WTC11 (cell line): Measurements from ENCODE around the gene DIP2A. TPM values are rescaled to one million over a fixed set of nuclear protein-coding genes. Genes with fewer than 3 reads are reported as not detected.
"Not testable (repeated sequence)": the region's sequence is repeated elsewhere in the genome, so short reads cannot be mapped to it uniquely, and the experiment has no call there.

Experiments used
- ATAC-seq: fragments of 200-7000 bp; cut with Tn5 transposase; 2 replicates; pipeline ENCODE4 v1.10.0; 2021; ENCODE audit warnings: mild to moderate bottlenecking, moderate library complexity
- CTCF ChIA-PET: fragments of 300-600 bp; sonication (Branson Sonifier 250); formaldehyde crosslinking; loops from one replicate; lab custom pipeline; 2021; ENCODE audit warnings: antibody characterized with exemption; lab: Charles Lee
- POLR2A ChIA-PET: fragments of 350-600 bp; sonication (Branson Sonifier 250); formaldehyde crosslinking; loops from one replicate; lab custom pipeline; 2021; ENCODE audit warnings: antibody characterized with exemption; lab: Charles Lee
- DNase-seq: peaks from one replicate; pipeline ENCODE4 v3.0.0; 2021; ENCODE audit warnings: low spot score
- H3K27ac Mint-ChIP-seq: 2 replicates; pipeline ENCODE4 v1.8.0; 2021; ENCODE audit warnings: mixed read lengths
- H3K27me3 Mint-ChIP-seq: 2 replicates; pipeline ENCODE4 v1.8.0; 2021; ENCODE audit warnings: low read depth, mild to moderate bottlenecking, moderate library complexity, mixed read lengths
- H3K36me3 Mint-ChIP-seq: 2 replicates; pipeline ENCODE4 v1.8.0; 2021; ENCODE audit warnings: mixed read lengths
- H3K4me1 Mint-ChIP-seq: 2 replicates; pipeline ENCODE4 v1.8.0; 2022; ENCODE audit warnings: mixed read lengths
- H3K4me3 Mint-ChIP-seq: 2 replicates; pipeline ENCODE4 v1.8.0; 2021; ENCODE audit warnings: mild to moderate bottlenecking, moderate library complexity, mixed read lengths
- H3K9me3 Mint-ChIP-seq: 2 replicates; pipeline ENCODE4 v1.8.0; 2021; ENCODE audit warnings: mixed read lengths
- ATF1 ChIP-seq: sonication (generic); formaldehyde crosslinking; IDR thresholded peaks from 2 replicates; pipeline ENCODE4 v1.8.1; 2023; ENCODE audit warnings: mild to moderate bottlenecking, moderate library complexity, missing genetic modification reagents
- CREM ChIP-seq: sonication (generic); formaldehyde crosslinking; IDR thresholded peaks from 2 replicates; pipeline ENCODE4 v1.8.1; 2022; ENCODE audit warnings: mild to moderate bottlenecking, missing genetic modification reagents, moderate library complexity
- ELF4 ChIP-seq: sonication (generic); formaldehyde crosslinking; IDR thresholded peaks from 2 replicates; pipeline ENCODE4 v1.8.1; 2022; ENCODE audit warnings: low read depth, mild to moderate bottlenecking, moderate library complexity, missing genetic modification reagents
- ETV6 ChIP-seq: sonication (generic); formaldehyde crosslinking; IDR thresholded peaks from 2 replicates; pipeline ENCODE4 v1.8.1; 2022; ENCODE audit warnings: mild to moderate bottlenecking, missing genetic modification reagents
- FOXJ3 ChIP-seq: sonication (generic); formaldehyde crosslinking; IDR thresholded peaks from 2 replicates; pipeline ENCODE4 v1.9.0; 2021; ENCODE audit warnings: missing genetic modification reagents, mild to moderate bottlenecking, borderline replicate concordance
- IRF2 ChIP-seq: sonication (generic); formaldehyde crosslinking; IDR thresholded peaks from 2 replicates; pipeline ENCODE4 v1.8.0; 2022; ENCODE audit warnings: low read depth, missing genetic modification reagents, borderline replicate concordance
- JUN ChIP-seq: sonication (generic); formaldehyde crosslinking; IDR thresholded peaks from 2 replicates; pipeline ENCODE4 v1.8.0; 2023; ENCODE audit warnings: mild to moderate bottlenecking, missing genetic modification reagents
- RELA ChIP-seq: sonication (generic); formaldehyde crosslinking; IDR thresholded peaks from 2 replicates; pipeline ENCODE4 v1.8.1; 2022; ENCODE audit warnings: missing genetic modification reagents, mild to moderate bottlenecking, borderline replicate concordance
- ZNF121 ChIP-seq: sonication (generic); formaldehyde crosslinking; IDR thresholded peaks from 2 replicates; pipeline ENCODE4 v1.8.0; 2023; ENCODE audit warnings: missing genetic modification reagents
- ZNF232 ChIP-seq: sonication (generic); formaldehyde crosslinking; IDR thresholded peaks from 2 replicates; pipeline ENCODE4 v1.8.0; 2022; ENCODE audit warnings: mild to moderate bottlenecking, missing genetic modification reagents
- ZNF317 ChIP-seq: sonication (generic); formaldehyde crosslinking; IDR thresholded peaks from 2 replicates; pipeline ENCODE4 v1.8.1; 2023; ENCODE audit warnings: low read depth, mild to moderate bottlenecking, moderate library complexity, missing genetic modification reagents, borderline replicate concordance
- total RNA-seq: library from RNA; stranded (reverse); gene quantifications from 3 replicates; pipeline ENCODE4 v1.2.3, GENCODE V29; 2021
- TF ChIP-seq, protein P1 (sequence below): sonication (generic); formaldehyde crosslinking; IDR thresholded peaks from 2 replicates; pipeline ENCODE4 v1.8.1; 2022; ENCODE audit warnings: missing genetic modification reagents, borderline replicate concordance
- TF ChIP-seq, protein P2 (sequence below): sonication (generic); formaldehyde crosslinking; IDR thresholded peaks from 2 replicates; pipeline ENCODE4 v1.8.1; 2023; ENCODE audit warnings: mild to moderate bottlenecking, missing genetic modification reagents, moderate library complexity
- TF ChIP-seq, protein P3 (sequence below): sonication (generic); formaldehyde crosslinking; IDR thresholded peaks from 2 replicates; pipeline ENCODE4 v1.8.1; 2022; ENCODE audit warnings: low read depth, missing genetic modification reagents, borderline replicate concordance
- TF ChIP-seq, protein P4 (sequence below): fragments of 250-450 bp; sonication (Bioruptor Pico); IDR thresholded peaks from 2 replicates; pipeline ENCODE4 v2.1.2; 2022; ENCODE audit warnings: mild to moderate bottlenecking, moderate library complexity
- TF ChIP-seq, protein P5 (sequence below): sonication (generic); formaldehyde crosslinking; conservative IDR thresholded peaks from 2 replicates; pipeline ENCODE4 v1.8.1; 2022; ENCODE audit warnings: mild to moderate bottlenecking, missing genetic modification reagents
- TF ChIP-seq, protein P6 (sequence below): sonication (generic); formaldehyde crosslinking; IDR thresholded peaks from 2 replicates; pipeline ENCODE4 v1.8.1; 2023; ENCODE audit warnings: mild to moderate bottlenecking, missing genetic modification reagents, moderate library complexity
- TF ChIP-seq, protein P7 (sequence below): sonication (generic); formaldehyde crosslinking; IDR thresholded peaks from 2 replicates; pipeline ENCODE4 v1.8.0; 2022; ENCODE audit warnings: mild to moderate bottlenecking, missing genetic modification reagents
- TF ChIP-seq, protein P8 (sequence below): sonication (generic); formaldehyde crosslinking; IDR thresholded peaks from 2 replicates; pipeline ENCODE4 v1.8.0; 2022; ENCODE audit warnings: mild to moderate bottlenecking, missing genetic modification reagents

DIP2A gene
- total RNA-seq, 1 experiment from 2014 or later: 39.4 TPM

DNA sequence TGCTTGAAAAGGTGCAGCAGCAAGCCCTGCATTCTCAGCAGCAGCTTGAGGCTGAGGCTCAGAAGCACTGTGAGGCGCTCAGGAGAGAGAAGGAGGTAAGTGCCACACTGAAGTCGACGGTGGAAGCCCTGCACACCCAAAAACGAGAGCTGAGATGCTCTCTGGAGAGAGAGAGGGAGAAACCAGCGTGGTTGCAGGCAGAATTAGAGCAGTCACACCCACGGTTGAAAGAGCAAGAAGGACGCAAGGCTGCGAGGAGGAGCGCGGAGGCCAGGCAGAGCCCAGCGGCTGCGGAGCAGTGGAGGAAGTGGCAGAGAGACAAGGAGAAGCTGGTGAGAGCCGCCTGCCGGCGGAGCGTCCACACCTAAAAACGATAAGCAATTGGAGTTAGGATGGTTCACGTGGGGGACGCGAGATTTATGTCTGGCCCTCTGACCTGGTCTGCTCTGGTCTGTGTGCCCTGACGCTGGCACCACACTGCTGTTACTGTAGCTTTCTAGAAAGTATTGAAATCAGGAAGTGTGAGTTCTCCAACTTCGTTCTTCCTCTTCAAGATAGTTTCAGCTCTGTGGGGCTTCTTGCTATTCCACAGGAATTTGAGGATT, 26.7 kb upstream of the DIP2A start:
- no peaks in the 10 kb centered on the region for H3K27me3 Mint-ChIP-seq
- ChIA-PET CTCF (no interaction called here), POLR2A (no interaction called here)
- no peak for TF ChIP-seq IRF2 (CRISPR knock-in tag)
- TF ChIP-seq, protein P1, sequence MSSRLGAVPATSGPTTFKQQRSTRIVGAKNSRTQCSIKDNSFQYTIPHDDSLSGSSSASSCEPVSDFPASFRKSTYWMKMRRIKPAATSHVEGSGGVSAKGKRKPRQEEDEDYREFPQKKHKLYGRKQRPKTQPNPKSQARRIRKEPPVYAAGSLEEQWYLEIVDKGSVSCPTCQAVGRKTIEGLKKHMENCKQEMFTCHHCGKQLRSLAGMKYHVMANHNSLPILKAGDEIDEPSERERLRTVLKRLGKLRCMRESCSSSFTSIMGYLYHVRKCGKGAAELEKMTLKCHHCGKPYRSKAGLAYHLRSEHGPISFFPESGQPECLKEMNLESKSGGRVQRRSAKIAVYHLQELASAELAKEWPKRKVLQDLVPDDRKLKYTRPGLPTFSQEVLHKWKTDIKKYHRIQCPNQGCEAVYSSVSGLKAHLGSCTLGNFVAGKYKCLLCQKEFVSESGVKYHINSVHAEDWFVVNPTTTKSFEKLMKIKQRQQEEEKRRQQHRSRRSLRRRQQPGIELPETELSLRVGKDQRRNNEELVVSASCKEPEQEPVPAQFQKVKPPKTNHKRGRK (CRISPR knock-in tag): no peak
- TF ChIP-seq, protein P2, sequence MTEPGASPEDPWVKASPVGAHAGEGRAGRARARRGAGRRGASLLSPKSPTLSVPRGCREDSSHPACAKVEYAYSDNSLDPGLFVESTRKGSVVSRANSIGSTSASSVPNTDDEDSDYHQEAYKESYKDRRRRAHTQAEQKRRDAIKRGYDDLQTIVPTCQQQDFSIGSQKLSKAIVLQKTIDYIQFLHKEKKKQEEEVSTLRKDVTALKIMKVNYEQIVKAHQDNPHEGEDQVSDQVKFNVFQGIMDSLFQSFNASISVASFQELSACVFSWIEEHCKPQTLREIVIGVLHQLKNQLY (CRISPR knock-in tag): no peak
- TF ChIP-seq, protein P3, sequence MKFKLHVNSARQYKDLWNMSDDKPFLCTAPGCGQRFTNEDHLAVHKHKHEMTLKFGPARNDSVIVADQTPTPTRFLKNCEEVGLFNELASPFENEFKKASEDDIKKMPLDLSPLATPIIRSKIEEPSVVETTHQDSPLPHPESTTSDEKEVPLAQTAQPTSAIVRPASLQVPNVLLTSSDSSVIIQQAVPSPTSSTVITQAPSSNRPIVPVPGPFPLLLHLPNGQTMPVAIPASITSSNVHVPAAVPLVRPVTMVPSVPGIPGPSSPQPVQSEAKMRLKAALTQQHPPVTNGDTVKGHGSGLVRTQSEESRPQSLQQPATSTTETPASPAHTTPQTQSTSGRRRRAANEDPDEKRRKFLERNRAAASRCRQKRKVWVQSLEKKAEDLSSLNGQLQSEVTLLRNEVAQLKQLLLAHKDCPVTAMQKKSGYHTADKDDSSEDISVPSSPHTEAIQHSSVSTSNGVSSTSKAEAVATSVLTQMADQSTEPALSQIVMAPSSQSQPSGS (CRISPR knock-in tag): no peak
- TF ChIP-seq FOXJ3 (CRISPR knock-in tag): no peak
- TF ChIP-seq ZNF121 (CRISPR knock-in tag): no peak
- TF ChIP-seq ZNF232 (CRISPR knock-in tag): no peak
- no peak for TF ChIP-seq RELA (CRISPR knock-in tag)
- no peak for TF ChIP-seq JUN
- TF ChIP-seq, protein P4, sequence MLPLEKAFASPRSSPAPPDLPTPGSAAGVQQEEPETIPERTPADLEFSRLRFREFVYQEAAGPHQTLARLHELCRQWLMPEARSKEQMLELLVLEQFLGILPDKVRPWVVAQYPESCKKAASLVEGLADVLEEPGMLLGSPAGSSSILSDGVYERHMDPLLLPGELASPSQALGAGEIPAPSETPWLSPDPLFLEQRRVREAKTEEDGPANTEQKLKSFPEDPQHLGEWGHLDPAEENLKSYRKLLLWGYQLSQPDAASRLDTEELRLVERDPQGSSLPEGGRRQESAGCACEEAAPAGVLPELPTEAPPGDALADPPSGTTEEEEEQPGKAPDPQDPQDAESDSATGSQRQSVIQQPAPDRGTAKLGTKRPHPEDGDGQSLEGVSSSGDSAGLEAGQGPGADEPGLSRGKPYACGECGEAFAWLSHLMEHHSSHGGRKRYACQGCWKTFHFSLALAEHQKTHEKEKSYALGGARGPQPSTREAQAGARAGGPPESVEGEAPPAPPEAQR (CRISPR knock-in tag): no peak
- TF ChIP-seq, protein P5, sequence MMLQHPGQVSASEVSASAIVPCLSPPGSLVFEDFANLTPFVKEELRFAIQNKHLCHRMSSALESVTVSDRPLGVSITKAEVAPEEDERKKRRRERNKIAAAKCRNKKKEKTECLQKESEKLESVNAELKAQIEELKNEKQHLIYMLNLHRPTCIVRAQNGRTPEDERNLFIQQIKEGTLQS (CRISPR knock-in tag): no peak
- TF ChIP-seq, protein P6, sequence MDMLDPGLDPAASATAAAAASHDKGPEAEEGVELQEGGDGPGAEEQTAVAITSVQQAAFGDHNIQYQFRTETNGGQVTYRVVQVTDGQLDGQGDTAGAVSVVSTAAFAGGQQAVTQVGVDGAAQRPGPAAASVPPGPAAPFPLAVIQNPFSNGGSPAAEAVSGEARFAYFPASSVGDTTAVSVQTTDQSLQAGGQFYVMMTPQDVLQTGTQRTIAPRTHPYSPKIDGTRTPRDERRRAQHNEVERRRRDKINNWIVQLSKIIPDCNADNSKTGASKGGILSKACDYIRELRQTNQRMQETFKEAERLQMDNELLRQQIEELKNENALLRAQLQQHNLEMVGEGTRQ: no peak
- no peak for TF ChIP-seq ZNF317 (CRISPR knock-in tag)
- TF ChIP-seq, protein P7, sequence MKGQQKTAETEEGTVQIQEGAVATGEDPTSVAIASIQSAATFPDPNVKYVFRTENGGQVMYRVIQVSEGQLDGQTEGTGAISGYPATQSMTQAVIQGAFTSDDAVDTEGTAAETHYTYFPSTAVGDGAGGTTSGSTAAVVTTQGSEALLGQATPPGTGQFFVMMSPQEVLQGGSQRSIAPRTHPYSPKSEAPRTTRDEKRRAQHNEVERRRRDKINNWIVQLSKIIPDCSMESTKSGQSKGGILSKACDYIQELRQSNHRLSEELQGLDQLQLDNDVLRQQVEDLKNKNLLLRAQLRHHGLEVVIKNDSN (CRISPR knock-in tag): no peak
- TF ChIP-seq ATF1 (CRISPR knock-in tag): no peak
- no peak for TF ChIP-seq ETV6
- TF ChIP-seq, protein P8, sequence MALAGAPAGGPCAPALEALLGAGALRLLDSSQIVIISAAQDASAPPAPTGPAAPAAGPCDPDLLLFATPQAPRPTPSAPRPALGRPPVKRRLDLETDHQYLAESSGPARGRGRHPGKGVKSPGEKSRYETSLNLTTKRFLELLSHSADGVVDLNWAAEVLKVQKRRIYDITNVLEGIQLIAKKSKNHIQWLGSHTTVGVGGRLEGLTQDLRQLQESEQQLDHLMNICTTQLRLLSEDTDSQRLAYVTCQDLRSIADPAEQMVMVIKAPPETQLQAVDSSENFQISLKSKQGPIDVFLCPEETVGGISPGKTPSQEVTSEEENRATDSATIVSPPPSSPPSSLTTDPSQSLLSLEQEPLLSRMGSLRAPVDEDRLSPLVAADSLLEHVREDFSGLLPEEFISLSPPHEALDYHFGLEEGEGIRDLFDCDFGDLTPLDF (CRISPR knock-in tag): no peak
- TF ChIP-seq ELF4 (CRISPR knock-in tag): no peak
- no peak for TF ChIP-seq CREM (CRISPR knock-in tag)
- H3K4me3 Mint-ChIP-seq: no peak overlapping the region
- DNase-seq (no peak), ATAC-seq (no peak)
- H3K9me3 Mint-ChIP-seq: no peaks in the 10 kb centered on the region
- H3K27ac Mint-ChIP-seq: no peak overlapping the region
- no peaks in the 10 kb centered on the region for H3K4me1 Mint-ChIP-seq
- H3K36me3 Mint-ChIP-seq: peaks cover 44% of the 10 kb centered on the region

DNA sequence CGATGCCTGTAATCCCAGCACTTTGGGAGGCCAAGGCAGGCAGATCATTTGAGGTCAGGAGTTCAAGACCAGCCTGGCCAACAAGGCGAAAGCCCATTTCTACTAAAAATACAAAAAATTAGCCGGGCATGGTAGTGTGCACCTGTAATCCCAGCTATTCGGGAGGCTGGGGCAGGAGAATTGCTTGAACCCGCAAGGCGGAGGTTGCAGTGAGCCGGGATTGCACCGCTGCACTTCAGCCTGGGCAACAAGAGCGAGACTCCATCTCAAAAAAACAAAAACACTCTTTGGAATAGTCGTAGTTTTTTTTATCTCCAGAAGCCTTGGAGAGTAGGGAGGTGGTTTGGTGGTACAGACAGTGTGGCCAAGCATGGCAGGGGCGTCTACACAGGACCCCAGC, 25.6 kb upstream of the DIP2A start:
- H3K4me3 Mint-ChIP-seq, H3K27ac Mint-ChIP-seq, DNase-seq, POLR2A ChIA-PET, H3K9me3 Mint-ChIP-seq, H3K4me1 Mint-ChIP-seq, CTCF ChIA-PET, ATAC-seq, H3K27me3 Mint-ChIP-seq: not testable (repeated sequence)
- H3K36me3 Mint-ChIP-seq: peaks cover 54% of the 10 kb centered on the region
